ENCODE measurements around the gene PLCB2. TPM values are rescaled to one million over a fixed set of nuclear protein-coding genes. Genes with fewer than 3 reads are reported as not detected.

The PLCB2 gene
- total RNA-seq, 1 experiment from 2014 or later = 0.92 TPM

GRCh38 chr15:40344217-40344616, 36.5 kb upstream of the PLCB2 start:
- Histone ChIP-seq H3F3A (ENCODE audit: insufficient read depth, low read depth) (peaks cover 32% of the 10 kb centered on the region), H3K9me3 (ENCODE audit: insufficient read depth, low read depth) (no peaks in the 10 kb centered on the region), H3K4me1 (replicated peaks; ENCODE audit: insufficient read depth) (peaks cover 79% of the 10 kb centered on the region), H3K27ac (peak overlapping the region; percentile 93), H3K4me3 (peak overlapping the region; percentile 51), H3K79me2 (ENCODE audit: low read depth) (peaks cover 20% of the 10 kb centered on the region), H2AFZ (no peak overlapping the region), H4K20me1 (ENCODE audit: insufficient read depth) (no peaks in the 10 kb centered on the region), H3K9me2 (ENCODE audit: insufficient read depth) (no peaks in the 10 kb centered on the region), H3K4me2 (peak overlapping the region; percentile 97), H3K27me3 (ENCODE audit: insufficient read depth, low read depth) (no peaks in the 10 kb centered on the region), H3K36me3 (ENCODE audit: low read depth) (no peaks in the 10 kb centered on the region)
- ChIA-PET POLR2A (ENCODE audit: unreplicated experiment) (interaction anchor here (0.6 kb wide), 1 partner anchor 211 kb away, joined by 3 read pairs; no protein-coding TSS in a partner anchor), CTCF (interaction anchor here (0.9 to 1.7 kb wide), 4 partner anchors 14 to 53 kb away, joined by 3 to 17 read pairs (median 4); partner anchors contain the start of gene DISP2)
- no peak for DNase-seq
- BruUV-seq (replicated peaks) = no TSS peak
- TF ChIP-seq EZH2 (IDR thresholded peaks at IDR 0.05; ENCODE audit: low read depth) (no peak), CTCF (conservative IDR thresholded peaks at IDR 0.05) (no peak)
- intact Hi-C loops (cut with micrococcal nuclease; ENCODE audit: unreplicated experiment) = no loop called here

- H3K4me3 ChIP-seq = peak overlapping the region; percentile 51; the same call in 1 of the 2 replicates
- peaks cover 31% of the 10 kb centered on the region for H3F3A ChIP-seq (ENCODE audit: insufficient read depth, low read depth)
- peak overlapping the region; percentile 93 for H3K27ac ChIP-seq
- TF ChIP-seq EZH2 (IDR thresholded peaks at IDR 0.05; ENCODE audit: low read depth) (no peak), CTCF (conservative IDR thresholded peaks at IDR 0.05) (no peak)
- H3K9me3 ChIP-seq (ENCODE audit: insufficient read depth, low read depth) = no peaks in the 10 kb centered on the region
- H3K4me2 ChIP-seq = peak overlapping the region; percentile 97
- H3K4me1 ChIP-seq (replicated peaks; ENCODE audit: insufficient read depth) = peaks cover 75% of the 10 kb centered on the region
- peak; percentile 75 to 88 for DNase-seq
- POLR2A ChIA-PET (ENCODE audit: unreplicated experiment) = interaction anchor here (0.6 kb wide), 3 partner anchors 47 to 101 kb away, joined by 3 to 5 read pairs (median 3); no protein-coding TSS in a partner anchor
- peaks cover 24% of the 10 kb centered on the region for H3K79me2 ChIP-seq (ENCODE audit: low read depth)
- H2AFZ ChIP-seq = no peak overlapping the region
- intact Hi-C loops (cut with micrococcal nuclease; ENCODE audit: unreplicated experiment) = no loop called here
- H3K27me3 ChIP-seq (ENCODE audit: insufficient read depth, low read depth) = no peaks in the 10 kb centered on the region
- 0 out of 2 replicates have a peak, but pooled peaks cover under 1% of the 10 kb centered on the region for H3K36me3 ChIP-seq (ENCODE audit: low read depth)
- H4K20me1 ChIP-seq (ENCODE audit: insufficient read depth) = no peaks in the 10 kb centered on the region
- BruUV-seq (replicated peaks) = no TSS peak
- CTCF ChIA-PET = interaction anchor here (1.5 to 1.7 kb wide), 2 partner anchors 15 to 53 kb away, joined by 4 to 17 read pairs; partner anchors contain the start of gene DISP2
- no peaks in the 10 kb centered on the region for H3K9me2 ChIP-seq (ENCODE audit: insufficient read depth)
Measured at GRCh38 chr15:40343512-40343911, 35.8 kb upstream of the PLCB2 start.

GRCh38 chr15:40342416-40343320, 34.9 kb upstream of the PLCB2 start:
- Histone ChIP-seq H2AFZ (no peak overlapping the region), H3K9me2 (ENCODE audit: insufficient read depth) (no peaks in the 10 kb centered on the region), H3K79me2 (ENCODE audit: low read depth) (peaks cover 33% of the 10 kb centered on the region), H3K4me2 (peak overlapping the region; percentile 97), H3F3A (ENCODE audit: insufficient read depth, low read depth) (peaks cover 37% of the 10 kb centered on the region), H3K27ac (peak overlapping the region; percentile 93), H3K36me3 (ENCODE audit: low read depth) (peaks cover 9% of the 10 kb centered on the region; the same call in 1 of the 2 replicates), H4K20me1 (ENCODE audit: insufficient read depth) (no peaks in the 10 kb centered on the region), H3K9me3 (ENCODE audit: insufficient read depth, low read depth) (no peaks in the 10 kb centered on the region), H3K4me3 (peak overlapping the region; percentile 22; the same call in 1 of the 2 replicates), H3K27me3 (ENCODE audit: insufficient read depth, low read depth) (no peaks in the 10 kb centered on the region), H3K4me1 (replicated peaks; ENCODE audit: insufficient read depth) (peaks cover 72% of the 10 kb centered on the region)
- ChIA-PET POLR2A (ENCODE audit: unreplicated experiment) (no interaction called here), CTCF (interaction anchor here (0.6 kb wide), 1 partner anchor 20 kb away, joined by 6 read pairs; no protein-coding TSS in a partner anchor)
- peak in 1 of 2 experiments; percentile 69 for DNase-seq
- no TSS peak for BruUV-seq (replicated peaks)
- TF ChIP-seq CTCF (conservative IDR thresholded peaks at IDR 0.05) = no peak
- TF ChIP-seq EZH2 (IDR thresholded peaks at IDR 0.05; ENCODE audit: low read depth) = no peak
- intact Hi-C loops (cut with micrococcal nuclease; ENCODE audit: unreplicated experiment) = no loop called here
